ENCODE measurements around the gene NFE2L1. TPM values are rescaled to one million over a fixed set of nuclear protein-coding genes. Genes with fewer than 3 reads are reported as not detected.

Gene NFE2L1
- total RNA-seq, 1 donor from 2014 or later, result 775 TPM

DNA sequence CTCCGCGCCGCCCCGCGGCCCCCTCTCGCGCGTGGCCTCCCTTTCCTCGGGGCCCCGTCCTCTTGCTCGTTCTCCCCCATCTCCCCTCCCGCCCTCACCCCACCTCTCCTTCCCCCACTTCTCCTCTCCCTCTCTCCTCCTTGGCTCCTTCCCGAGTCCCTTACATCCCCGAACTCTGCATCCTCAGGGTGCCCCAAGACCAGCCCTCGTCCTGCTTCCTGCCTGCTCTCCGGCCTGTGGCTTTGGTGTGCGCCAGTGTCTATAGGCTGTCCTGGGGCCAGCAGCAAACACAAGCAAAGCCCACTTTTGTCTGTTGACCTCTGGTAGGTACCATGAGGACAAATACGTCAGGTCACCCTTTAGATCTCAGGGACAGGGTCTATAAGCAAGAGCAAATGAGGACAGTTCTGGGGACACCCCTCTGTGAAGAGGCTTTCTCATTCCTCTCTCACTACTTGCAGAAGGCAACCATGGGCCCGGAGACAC, 10.3 kb upstream of the NFE2L1 start:
- no peak for DNase-seq (ENCODE audit: missing footprints)
- ATAC-seq, result no peak
- intact Hi-C loops (cut with DNase I), result no loop called here

DNA sequence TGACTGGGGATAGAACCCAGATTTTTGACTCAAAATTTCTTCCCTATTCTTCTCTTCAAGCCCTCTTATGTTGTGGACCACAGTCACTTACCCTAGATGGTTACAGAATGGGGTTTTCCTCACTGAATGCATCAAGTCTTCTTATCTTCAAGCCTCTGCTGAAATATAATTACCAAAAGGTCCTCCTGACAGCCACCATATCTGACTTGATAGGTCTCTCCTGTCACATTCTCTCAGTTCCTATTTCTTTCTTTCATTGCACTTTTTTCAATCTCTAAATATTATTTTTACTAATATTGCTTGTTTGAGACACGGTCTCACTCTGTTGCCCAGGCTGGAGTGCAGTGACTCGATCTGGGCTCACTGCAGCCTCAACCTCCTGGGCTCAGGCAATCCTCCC, 9.5 kb upstream of the NFE2L1 start:
- intact Hi-C loops (cut with DNase I), result no loop called here
- DNase-seq (ENCODE audit: missing footprints), result no peak
- no peak for ATAC-seq

DNA sequence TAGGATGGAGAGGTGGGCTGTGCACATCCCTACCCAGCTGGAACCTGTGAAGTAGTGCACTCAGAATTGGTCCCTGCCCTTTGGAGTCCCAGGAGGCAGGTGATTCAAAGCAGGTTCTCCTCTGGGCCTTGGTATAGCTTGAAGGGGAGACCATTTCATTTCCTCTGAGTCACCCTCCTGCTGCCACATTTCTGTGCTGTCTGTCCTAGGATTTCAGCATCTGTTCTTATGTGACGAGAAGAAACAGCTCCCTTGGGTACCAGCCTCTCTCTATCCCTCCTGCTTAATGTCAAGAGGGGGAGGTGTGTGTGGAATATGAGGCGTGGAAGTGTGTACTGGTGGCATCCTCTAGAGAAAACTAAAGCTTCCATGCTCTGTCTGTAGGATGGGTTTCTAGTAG, 5.0 kb upstream of the NFE2L1 start:
- intact Hi-C loops (cut with DNase I), result no loop called here
- DNase-seq (ENCODE audit: missing footprints), result no peak
- ATAC-seq, result no peak

GRCh38 chr17:48044851-48045250, 3.3 kb upstream of the NFE2L1 start:
- DNase-seq (ENCODE audit: missing footprints) (no peak), ATAC-seq (no peak)
- intact Hi-C loops (cut with DNase I), result no loop called here

DNA sequence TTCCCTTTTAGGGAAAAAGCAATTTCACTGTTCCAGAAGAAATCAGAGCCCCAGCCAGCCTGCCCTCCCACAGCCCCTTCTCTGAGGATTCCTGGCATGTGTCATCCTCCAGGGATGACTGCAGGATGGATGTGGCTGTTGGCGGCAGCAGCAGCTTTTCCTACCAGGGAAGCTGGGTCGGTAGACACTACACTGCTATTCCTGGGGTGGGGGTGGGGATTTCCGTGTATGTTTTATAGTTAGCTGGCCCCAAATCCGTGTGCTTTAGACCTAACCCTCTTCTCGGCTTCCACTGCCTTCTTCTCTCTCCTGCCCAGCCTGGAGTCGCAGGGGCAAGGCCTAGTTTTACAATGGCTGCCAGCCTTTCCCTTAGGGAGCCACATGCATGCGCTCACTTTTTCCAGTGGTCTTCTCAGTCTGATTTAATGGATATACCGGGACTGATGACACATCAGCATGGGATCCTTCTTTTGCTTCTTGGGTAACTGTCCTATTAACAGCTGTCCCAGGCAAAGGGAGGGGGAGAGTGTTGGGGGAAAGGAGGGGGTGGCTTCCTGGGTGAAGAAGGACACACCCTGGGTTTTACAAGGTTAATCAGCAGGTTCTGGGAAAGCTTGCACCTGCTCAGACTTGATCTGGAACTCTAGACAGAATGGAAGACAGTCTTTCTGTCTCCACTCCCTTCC, 2.7 kb upstream of the NFE2L1 start:
- ATAC-seq (no peak), DNase-seq (ENCODE audit: missing footprints) (no peak)
- intact Hi-C loops (cut with DNase I), result no loop called here

GRCh38 chr17:48046296-48046695, 1.9 kb upstream of the NFE2L1 start:
- no peak for DNase-seq (ENCODE audit: missing footprints)
- ATAC-seq, result no peak
- intact Hi-C loops (cut with DNase I), result no loop called here

GRCh38 chr17:48047113-48047740, 932 bp upstream of the NFE2L1 start:
- DNase-seq (ENCODE audit: missing footprints), result no peak
- no peak for ATAC-seq
- intact Hi-C loops (cut with DNase I), result no loop called here

DNA sequence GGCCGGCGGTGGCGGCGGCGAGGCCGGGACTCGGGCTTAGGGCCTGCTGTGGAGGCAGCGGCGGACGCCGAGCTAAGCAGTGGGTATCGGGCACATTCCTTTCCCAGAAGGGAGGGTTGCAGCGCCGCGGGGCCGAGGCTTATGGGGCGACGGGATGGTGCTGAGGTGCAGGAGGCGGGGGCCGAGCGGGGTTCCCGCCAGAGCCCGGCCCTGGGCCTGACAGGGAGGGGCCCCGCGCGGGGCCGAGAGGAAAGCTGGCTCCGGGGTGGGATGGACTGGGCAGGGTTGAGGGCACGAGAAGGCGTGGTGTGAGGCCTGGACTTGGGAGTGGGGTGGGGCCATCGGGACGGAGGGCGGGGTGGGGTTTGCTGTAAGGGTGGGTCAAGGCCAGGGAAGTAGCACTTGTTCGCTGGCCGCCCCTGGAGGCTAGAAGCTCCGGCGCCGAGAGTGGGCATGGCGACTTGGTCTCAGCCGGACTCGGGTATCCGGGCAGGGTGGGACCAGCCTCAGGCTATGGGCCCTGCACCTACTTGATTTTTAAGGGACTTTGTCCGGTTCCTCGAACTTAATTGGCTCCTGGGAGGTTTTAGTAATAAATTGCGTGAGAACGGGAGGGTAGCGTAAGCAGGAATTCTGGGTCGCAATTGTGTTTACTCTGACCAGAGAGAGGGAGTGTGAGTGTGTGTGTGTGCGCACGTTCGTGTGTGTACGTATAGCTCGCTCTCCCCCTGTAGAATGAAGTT, 396 bp downstream of the NFE2L1 start:
- intact Hi-C loops (cut with DNase I), result no loop called here
- DNase-seq (ENCODE audit: missing footprints), result peak; percentile 96
- ATAC-seq, result peak; percentile 77

DNA sequence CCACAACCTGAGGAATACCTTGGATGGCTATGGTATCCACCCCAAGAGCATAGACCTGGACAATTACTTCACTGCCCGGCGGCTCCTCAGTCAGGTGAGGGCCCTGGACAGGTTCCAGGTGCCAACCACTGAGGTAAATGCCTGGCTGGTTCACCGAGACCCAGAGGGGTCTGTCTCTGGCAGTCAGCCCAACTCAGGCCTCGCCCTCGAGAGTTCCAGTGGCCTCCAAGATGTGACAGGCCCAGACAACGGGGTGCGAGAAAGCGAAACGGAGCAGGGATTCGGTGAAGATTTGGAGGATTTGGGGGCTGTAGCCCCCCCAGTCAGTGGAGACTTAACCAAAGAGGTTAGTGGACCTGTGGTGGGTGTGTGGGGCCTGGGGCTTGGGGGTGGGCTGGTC, 3.1 kb downstream of the NFE2L1 start:
- intact Hi-C loops (cut with DNase I), result no loop called here
- DNase-seq (ENCODE audit: missing footprints) (no peak), ATAC-seq (no peak)

DNA sequence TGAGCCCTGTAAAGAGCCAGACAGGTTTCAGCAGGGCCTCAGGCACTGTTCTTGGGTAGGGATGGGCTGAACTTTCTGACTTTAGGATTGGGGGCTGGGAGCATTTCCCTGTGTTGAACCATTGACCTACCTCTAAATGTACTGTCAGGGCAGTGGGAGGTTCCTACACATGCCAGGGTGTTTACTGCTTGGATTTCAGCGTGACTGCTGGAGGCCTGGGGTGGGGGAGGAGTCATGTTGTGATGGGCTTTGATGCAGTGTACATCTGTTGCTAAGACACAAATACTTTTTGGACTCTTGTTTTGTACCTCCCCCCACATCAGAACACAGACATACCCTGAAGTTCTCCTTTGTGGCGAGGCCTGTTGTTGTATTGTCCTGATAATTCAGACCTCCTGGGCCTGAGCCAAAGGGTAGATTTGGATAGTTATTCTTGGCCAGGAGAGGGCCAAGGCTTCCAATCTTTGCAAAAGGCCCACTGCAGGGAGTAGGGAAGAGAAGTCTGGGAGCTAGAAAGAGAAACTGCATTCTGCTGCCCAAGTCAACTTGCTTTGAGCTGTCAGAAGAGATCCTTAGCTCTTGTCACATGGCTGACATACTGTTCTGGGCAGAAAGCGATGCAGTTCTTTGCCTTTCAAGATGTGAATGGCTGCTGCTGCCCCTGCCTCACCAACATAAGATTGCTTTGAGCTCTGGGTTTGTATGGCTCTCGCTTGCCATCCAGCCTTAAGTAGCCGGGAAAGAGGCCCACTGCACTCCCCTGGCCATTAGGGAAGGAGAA, 3.7 kb downstream of the NFE2L1 start:
- ATAC-seq, result peak; percentile 35
- intact Hi-C loops (cut with DNase I), result loop anchor here (2.0 kb wide), 1 partner anchor 25 kb away; no protein-coding TSS in a partner anchor

DNA sequence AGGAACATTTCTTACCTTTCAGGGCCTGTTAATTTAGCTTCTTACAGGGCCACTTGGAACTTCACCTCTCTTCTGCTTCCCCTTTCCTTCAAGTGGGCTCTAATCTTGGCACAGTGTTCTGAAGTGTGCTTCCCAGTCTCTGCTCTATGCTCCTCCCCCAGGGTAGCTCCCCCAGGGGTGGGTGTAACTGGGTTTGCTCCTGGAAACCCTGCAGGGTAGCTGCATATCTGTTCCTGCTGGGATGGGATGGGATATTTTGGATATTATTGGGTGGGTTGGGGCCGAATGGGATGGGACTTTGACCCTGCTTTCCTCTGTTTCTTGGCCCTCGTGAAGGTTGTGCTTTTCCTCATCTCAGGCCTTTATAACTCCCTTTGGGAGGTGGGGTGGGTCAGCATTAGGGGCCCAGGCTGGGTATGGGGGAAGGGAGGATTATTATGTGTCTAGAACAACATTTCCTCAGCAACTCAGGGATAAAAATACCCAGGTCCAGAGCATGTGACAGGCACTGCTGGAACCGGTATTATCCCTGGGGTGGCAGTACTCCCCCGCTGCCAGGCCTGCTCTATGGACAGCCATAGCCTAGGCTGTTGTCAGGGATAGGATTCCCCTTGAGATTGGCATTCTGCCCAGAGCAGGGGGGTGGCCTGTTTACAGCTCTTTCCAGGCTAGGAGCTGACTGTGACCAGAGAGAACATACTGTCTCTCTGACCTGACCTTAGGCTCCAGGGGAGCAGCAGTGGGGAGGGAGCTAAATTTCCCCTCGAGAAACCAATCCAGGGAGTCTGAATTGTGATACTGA, 5.0 kb downstream of the NFE2L1 start:
- intact Hi-C loops (cut with DNase I), result loop anchor here (2.0 kb wide), 1 partner anchor 26 kb away; no protein-coding TSS in a partner anchor
- ATAC-seq (peak; percentile 55), DNase-seq (ENCODE audit: missing footprints) (peak; percentile 80)

More for the DNA sequence above, 3.7 kb downstream of the NFE2L1 start:
- peak; percentile 79 for DNase-seq (ENCODE audit: missing footprints)

- ATAC-seq (no peak), DNase-seq (ENCODE audit: missing footprints) (no peak)
- intact Hi-C loops (cut with DNase I), result loop anchor here (2.0 kb wide), 1 partner anchor 27 kb away; no protein-coding TSS in a partner anchor
Observed at GRCh38 chr17:48053758-48054237, 5.6 kb downstream of the NFE2L1 start.

GRCh38 chr17:48054238-48055185, 6.4 kb downstream of the NFE2L1 start:
- intact Hi-C loops (cut with DNase I), result no loop called here
- DNase-seq (ENCODE audit: missing footprints) (peak; percentile 85), ATAC-seq (peak; percentile 45)

DNA sequence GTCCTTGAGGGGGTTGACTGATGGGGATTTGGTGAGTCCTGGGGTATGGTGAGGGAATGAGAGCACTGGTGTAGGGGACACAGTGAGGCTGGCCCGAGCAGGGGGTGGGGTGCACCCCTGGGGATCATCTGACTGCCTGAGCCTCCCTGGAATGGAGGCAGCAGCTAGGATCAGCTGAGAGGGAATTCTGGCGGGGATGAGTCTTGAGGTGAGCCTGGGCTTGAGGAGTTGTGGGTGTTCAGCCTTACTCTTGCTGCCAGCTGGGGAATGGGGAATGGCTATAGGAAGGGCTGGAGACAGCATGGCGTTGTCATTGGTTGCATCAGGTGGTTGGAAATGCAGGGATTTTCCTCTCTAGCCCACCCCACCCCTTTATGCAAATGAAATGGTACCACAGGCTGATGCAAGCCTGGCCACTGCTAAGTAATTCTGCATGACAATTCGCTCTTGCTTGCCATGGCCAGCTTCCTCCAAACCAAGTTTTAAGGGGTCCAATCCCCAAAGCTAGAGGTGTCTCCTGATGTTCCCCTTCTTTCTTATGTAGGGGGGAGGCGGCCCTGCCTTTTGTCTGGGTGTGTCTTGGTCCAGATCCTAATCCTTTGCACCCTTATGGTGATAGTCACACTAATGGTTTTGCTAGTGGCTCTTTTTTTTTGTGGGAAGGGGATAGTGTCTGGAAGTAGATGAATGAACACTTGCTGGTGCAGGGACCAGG, 7.5 kb downstream of the NFE2L1 start:
- DNase-seq (ENCODE audit: missing footprints), result no peak
- intact Hi-C loops (cut with DNase I), result no loop called here
- ATAC-seq, result no peak

GRCh38 chr17:48056246-48056745, 8.1 kb downstream of the NFE2L1 start:
- ATAC-seq (no peak), DNase-seq (ENCODE audit: missing footprints) (no peak)
- intact Hi-C loops (cut with DNase I), result no loop called here

GRCh38 chr17:48056879-48057278, 8.7 kb downstream of the NFE2L1 start:
- DNase-seq (ENCODE audit: missing footprints) (no peak), ATAC-seq (no peak)
- intact Hi-C loops (cut with DNase I), result no loop called here

All from Right ventricle myocardium inferior (tissue), 1 donor.